GM18907 (cell line): Measurements from ENCODE around the gene DPF3.

Source experiments
- ATAC-seq: cut with Tn5 transposase; IDR thresholded peaks from one replicate; pipeline ENCODE4 v1.9.1; 2021; ENCODE audit warnings: mild to moderate bottlenecking, moderate library complexity; ENCODE audit not compliant: unreplicated experiment

Gene DPF3

DNA sequence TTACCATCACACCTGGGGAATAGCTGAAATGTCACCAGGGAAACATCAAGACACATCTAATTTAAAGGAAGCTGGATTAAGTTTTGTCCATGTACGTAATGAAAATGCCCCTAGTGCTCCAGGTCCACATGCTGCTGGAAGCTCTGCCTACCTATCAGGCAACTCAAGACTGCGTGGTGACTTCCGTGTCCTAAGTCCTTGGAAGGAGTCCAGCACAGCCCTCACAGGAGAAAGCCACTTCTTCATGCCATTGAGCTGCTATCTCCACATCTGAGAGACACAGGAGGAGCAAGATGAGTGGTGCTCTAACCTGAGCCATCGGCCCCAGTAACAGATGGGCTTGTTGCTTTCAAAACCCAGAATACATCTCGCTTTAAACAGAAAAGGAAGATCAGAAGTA lies 316.4 kb downstream of the DPF3 start:
- no peak for ATAC-seq

DNA sequence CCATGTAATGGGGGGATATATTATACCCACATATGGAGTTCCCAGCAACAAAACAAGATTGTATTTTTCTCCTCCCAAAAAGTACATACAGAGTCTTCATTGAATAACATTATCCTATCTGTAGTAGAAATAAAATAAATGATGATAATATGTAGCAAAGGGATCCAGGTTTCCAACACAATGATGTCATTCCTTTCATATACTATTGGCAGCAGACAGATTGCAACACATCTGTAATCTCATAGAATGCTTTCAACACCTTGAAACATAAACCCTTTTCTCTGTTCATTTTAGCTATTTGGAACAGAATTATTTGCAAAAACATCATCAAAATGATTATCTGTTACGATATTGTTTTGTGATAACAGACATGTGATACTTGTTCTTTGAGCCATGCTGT lies 317.6 kb downstream of the DPF3 start:
- ATAC-seq, result no peak

DNA sequence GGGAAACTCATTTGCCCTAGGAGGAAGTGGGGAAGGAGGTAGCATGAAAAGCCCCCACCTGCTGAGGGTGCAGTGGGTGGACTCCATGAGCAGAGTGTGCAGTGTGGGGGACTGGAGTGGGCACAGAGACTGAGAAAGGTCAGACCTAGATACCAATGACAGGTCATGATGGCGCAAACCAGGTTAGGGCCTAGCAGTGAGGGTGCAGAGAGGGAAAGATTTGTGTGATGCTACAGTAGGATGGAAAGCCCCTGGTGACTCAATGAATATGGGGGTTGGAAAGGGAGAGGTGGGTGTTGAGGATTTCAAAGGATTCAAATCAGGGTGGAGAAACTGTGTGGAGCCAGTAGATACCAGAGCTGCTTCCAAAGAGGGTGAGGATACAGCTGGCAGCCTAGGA lies 319.2 kb downstream of the DPF3 start:
- no peak for ATAC-seq

DNA sequence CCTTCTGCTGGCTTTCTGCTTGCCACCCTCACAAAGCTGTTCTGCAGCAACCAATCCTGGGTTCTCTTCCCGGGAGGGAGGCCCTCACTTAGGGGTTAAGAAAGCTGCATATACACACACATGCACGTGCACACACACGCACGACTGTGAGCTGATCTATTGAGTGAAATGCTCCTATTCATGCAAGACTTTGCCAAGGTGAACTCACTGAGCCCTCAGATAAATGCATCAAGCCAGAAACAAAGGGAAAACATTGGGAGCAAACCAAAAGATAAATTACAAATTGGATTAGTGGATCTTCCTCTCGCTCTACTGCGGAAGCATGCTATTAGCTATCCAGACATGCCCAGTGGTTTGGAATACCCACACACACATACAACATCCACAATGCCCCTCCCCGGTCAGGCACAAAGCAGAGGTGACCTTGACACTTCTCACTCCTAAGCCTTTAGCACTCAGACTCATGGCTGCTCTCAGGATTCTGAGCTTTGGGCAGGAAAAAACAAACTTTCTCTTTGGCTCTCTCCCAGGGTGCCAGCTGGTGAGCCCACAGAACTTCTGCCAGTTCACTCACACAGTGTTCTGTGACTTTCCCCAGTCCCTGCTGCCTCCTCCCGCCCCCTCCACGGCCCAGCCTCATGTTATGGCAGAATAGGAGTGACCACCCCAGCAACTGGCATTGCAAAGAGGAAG lies 320.0 kb downstream of the DPF3 start:
- ATAC-seq, result no peak
